ENCODE data around the gene BCL2L11.

The BCL2L11 gene

GRCh38 chr2:111143107-111143842 is 22.6 kb downstream of the BCL2L11 start:
- no peak for DNase-seq (ENCODE audit: low read depth in 2 of 2)

DNA sequence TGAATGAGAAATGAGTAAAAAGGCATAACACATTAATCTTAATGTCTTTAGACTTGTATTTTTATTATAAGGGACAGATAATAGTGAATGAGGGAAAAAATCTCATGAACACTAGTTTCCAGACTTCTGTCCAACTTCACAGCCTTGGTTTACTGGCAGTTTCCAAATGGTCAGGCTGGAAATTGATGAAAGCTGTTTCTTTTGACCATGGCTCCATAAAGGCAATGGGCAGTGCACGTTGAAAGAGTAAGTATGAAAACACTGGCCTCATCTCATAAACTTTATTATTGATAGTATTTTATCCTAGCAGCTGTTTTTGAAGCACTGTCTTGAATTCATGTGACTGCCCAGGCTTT is 23.1 kb downstream of the BCL2L11 start:
- no peak for DNase-seq (ENCODE audit: low read depth in 2 of 2)

GRCh38 chr2:111145103-111145760 is 24.5 kb downstream of the BCL2L11 start:
- no peak for DNase-seq (ENCODE audit: low read depth in 2 of 2)

GRCh38 chr2:111145951-111146350 is 25.2 kb downstream of the BCL2L11 start:
- no peak for DNase-seq (ENCODE audit: low read depth in 2 of 2)

DNA sequence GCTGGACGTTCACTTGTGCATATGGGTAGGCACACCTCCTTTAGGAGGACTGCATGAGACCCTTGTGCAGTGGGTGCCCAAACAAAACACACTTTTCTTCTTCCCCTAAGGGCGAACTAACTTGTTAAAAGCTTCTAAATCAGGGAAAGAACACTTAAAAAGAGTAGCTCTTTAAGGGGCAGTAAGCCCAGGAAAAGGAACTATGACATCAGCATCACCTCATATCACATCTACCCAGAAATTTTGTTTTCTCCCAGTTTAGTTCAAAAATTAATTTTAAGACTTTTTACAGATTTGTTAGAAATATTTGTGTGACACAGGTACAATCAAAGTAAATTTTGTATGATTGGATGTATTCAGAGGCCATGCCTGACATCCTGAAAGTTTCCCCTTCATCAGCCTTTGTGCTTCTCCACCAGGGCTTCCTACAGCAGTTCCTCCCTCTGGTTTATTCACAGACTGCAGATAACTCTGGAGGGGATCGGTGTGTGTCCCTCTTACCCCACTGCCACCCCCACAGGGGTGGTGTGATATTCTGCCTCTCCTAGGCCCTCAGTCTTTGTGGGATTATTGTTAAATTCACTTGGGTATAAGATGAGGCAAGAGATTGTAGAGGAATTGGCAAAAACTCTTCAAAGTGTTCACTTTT is 27.6 kb downstream of the BCL2L11 start:
- no peak for DNase-seq (ENCODE audit: low read depth in 2 of 2)

DNA sequence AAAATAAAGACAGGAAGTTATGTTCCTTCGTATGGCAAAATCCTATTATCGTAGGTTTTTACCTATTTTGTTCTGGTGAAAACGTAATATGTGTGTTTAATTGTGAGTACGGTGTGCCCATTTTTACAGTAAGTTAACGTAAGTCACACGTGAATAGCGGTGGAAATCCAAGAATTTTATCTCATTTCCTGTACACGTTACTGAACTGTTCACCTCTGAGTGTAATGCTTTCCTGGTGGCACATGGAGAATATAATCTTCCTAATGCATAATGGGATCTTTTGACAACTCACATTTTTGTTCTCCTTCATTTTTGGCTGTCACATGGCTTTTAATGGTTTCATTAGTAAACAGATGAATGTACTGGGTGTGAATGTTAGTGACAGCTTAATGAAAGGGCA is 28.2 kb downstream of the BCL2L11 start:
- no peak for DNase-seq (ENCODE audit: low read depth in 2 of 2)

DNA sequence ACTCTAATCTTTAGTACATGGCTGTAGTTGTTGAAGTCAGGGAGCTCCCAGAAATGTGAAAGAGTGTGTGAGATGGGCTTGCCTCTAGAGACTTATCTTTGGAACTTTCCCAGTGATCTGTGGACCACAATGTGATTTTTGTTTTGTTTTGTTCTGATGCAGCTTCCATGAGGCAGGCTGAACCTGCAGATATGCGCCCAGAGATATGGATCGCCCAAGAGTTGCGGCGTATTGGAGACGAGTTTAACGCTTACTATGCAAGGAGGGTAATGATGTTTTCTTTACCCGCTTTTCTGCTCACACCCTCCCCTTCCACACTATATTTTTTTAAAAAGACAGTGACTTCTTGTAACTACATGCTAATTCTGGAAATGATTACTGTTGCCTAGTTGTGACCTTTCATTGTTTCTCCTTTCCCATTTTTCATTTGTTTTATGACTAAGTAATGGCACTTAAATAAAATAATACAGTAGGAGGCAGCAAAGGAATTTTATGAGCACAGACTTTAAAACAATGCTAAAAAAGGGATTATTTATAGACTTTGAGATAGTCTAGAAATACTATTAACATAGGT is 29.3 kb downstream of the BCL2L11 start:
- DNase-seq (ENCODE audit: low read depth in 2 of 2) = no peak

DNA sequence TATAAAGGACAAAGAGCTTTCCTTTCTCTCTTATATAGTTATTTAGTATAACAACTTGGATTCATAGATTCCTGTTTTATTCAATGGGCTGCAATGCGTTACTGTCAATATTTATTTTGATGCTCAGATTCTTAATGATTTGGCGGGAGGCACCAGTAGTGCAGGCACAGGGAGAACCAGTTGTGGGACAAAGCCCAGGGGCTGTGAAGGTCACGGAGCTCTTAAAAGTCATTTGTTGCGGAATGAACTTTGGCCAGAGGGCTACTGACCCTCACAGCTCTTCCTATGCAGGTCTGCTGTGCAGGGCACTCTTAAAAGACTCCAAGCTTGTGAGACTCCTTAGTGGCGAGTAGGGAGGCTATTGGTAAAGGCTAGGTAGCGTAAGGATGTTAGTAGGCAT is 34.0 kb downstream of the BCL2L11 start:
- no peak for DNase-seq (ENCODE audit: low read depth in 2 of 2)

DNA sequence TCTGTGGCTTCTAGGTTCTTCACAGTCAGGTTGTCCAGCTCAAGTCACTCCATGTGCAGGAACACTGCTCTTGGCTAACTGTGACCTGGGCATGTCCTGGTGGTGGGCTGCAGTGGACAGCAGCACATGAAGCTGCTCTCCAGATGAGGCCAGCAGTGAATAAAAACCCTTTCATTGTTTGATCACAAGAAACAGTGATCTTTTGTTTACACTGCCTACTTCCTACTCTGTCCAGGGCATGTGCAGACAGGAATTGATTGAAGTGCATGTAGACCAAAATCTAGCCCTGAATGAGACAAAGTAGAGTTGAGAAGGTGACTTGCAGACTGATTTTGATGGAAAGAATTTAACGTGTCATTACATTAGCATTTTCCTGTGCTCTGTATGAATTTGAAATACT is 34.9 kb downstream of the BCL2L11 start:
- DNase-seq (ENCODE audit: low read depth in 2 of 2) = no peak

DNA sequence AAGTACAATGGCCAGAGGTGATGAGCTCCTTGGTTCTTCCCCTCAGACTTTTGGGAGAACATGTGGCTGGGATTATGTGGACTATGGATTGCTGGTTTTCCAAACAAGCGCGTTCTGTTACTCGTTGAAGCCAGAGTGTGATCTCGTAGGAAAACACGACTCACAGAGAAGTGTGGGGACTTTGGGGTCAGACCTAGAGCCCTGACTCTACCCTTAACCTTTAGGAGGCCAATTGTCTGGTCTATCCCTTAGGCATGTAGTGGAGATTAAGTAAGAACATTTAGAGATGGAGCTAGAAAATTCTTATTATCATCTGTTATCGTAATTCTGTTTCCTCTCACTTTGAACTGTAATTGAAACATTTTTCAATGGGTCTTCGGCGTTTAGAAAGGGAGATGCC is 35.8 kb downstream of the BCL2L11 start:
- DNase-seq (ENCODE audit: low read depth in 2 of 2) = no peak

GRCh38 chr2:111157071-111157661 is 36.5 kb downstream of the BCL2L11 start:
- no peak for DNase-seq (ENCODE audit: low read depth in 2 of 2)

- DNase-seq (ENCODE audit: low read depth in 2 of 2) = no peak
Measured at GRCh38 chr2:111157798-111158197, 37.1 kb downstream of the BCL2L11 start.

DNA sequence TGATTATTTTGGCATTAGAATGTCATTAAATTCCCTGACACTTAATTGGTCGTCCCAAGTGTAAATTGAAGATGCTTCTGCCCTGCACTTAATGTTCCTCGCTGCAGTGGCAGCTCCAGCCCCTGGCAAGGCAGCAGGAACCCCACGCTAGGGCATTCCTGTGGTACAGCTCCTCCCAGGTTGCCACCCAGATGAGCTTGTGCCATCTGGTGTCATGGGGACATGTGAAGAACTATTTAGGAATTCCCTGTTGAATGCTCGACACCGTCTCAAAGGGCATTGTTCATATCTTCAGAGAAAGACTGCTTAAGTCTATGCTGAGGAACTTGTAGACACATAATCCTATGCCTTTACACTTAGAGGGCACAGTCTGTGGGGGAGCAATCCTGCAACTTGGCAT is 38.9 kb downstream of the BCL2L11 start:
- DNase-seq (ENCODE audit: low read depth in 2 of 2) = no peak

- DNase-seq (ENCODE audit: low read depth in 2 of 2) = peak; percentile 57 to 62
Measured at GRCh38 chr2:111160758-111161157, 40.0 kb downstream of the BCL2L11 start.

DNA sequence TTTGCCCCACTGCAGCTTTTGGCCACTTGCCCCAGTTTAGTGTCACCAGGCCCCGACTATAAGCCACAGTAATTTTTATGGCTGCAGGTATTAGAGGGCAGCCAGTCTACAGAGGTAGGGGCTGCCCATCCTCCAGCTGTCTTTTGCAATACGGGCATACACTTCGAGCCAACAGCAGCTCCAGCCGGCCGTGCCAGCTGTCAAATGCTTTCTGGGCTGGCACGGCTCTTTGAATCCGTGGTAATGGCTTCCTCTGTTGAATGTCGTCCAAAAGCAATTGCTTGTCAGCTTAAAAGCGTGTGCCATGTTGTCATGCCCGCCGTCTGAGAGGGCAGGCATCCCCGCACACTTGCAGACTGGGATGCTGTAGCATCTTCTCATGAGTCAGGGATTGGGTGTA is 41.3 kb downstream of the BCL2L11 start:
- DNase-seq (ENCODE audit: low read depth in 2 of 2) = no peak

DNA sequence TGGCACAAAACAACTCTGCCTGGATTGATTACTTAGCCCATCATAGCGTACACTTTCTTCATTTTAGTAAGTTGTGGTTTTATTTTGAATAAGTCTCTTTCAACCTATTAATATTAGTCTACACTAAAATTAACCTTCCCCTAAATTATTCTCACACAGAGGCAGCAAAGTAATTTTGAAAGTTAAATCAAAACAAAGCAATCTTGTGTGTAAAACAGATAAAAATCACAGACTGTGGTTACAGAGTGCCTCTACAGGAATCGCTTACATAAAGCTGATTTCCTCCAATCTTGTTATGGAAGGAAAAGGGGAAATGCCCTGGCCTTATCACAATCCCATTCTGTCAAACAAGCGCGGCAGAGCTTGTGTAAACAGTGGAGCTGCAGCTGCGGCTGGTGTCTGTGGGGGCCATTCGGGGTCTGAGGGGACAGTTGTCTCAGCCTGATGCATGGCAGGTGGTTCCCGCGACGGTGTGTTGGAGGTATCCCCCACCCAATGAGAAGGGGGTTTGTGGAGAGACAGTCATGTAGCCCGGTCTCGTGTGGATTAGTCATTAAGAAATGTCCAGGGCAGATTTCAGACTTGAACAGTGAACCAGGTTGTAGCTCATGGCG is 42.1 kb downstream of the BCL2L11 start:
- no peak for DNase-seq (ENCODE audit: low read depth in 2 of 2)

DNA sequence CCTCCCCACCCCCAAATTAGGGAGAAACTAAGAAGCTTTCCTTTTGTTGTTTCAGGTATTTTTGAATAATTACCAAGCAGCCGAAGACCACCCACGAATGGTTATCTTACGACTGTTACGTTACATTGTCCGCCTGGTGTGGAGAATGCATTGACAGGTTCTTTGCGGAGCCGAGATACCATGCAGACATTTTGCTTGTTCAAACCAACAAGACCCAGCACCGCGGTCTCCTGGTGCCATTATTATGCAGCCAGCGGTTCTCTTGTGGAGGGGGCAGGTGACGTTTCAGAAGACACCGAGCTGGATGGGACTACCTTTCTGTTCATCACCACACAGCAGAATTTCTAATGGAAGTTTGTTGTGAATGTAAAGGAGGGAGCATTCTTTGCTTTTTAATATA is 43.4 kb downstream of the BCL2L11 start:
- DNase-seq (ENCODE audit: low read depth in 2 of 2) = no peak

DNA sequence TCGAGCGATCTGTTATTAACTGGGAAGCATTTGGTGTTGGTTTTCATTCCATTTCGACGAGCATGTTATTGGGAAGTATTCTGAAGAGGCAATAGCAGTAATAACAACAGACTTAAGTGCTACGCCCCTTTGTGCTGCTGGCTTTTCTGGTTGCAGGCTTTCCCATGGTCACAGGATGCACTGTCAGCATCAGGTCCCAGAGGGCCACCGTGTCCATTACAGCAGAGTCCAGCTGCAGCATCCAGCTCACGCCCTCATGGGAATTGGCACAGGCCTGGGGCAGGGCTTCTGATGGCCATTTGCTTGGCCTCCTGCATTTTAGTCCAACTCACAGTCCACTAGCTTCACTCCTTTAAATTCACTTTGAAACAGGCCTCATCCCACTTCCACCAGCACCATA is 44.4 kb downstream of the BCL2L11 start:
- DNase-seq (ENCODE audit: low read depth in 2 of 2) = no peak

- DNase-seq (ENCODE audit: low read depth in 2 of 2) = no peak
Measured at GRCh38 chr2:111166115-111166514, 45.4 kb downstream of the BCL2L11 start.

GRCh38 chr2:111167076-111167862 is 46.6 kb downstream of the BCL2L11 start:
- DNase-seq (ENCODE audit: low read depth in 2 of 2) = no peak

GRCh38 chr2:111167863-111168162 is 47.1 kb downstream of the BCL2L11 start:
- DNase-seq (ENCODE audit: low read depth in 2 of 2) = no peak
